Measurements from ENCODE around the gene RER1.

- TF ChIP-seq CTCF (IDR thresholded peaks at IDR 0.05), result no peak
- no peak for TF ChIP-seq EP300 (IDR thresholded peaks at IDR 0.05)
- no peak for TF ChIP-seq POLR2A (IDR thresholded peaks at IDR 0.05)
- no peak for TF ChIP-seq POLR2AphosphoS5 (IDR thresholded peaks at IDR 0.05)
Observed at GRCh38 chr1:2441746-2442145, 50.1 kb downstream of the RER1 start.
